HEK293T (cell line): ENCODE measurements around the gene SERPINF2.
"Not testable (repeated sequence)": the region's sequence is repeated elsewhere in the genome, so short reads cannot be mapped to it uniquely, and the experiment has no call there.

Experiments
- CTCF ChIA-PET: fragments of 350-600 bp; formaldehyde crosslinking; extraction: SDS; loops from one replicate; lab custom pipeline; 2021; ENCODE audit warnings: antibody characterized with exemption, inconsistent platforms; lab: Yijun Ruan, JAX
- POLR2A ChIA-PET: fragments of 350-600 bp; formaldehyde crosslinking; extraction: SDS; loops from one replicate; lab custom pipeline; 2020; ENCODE audit warnings: antibody characterized with exemption, inconsistent platforms; lab: Yijun Ruan, JAX
- DNase-seq: peaks from one replicate; pipeline ENCODE4 v3.0.0; 2012; ENCODE audit warnings: mixed read lengths; ENCODE audit errors: extremely low spot score
- ARNT ChIP-seq: fragments of 450-650 bp; IDR thresholded peaks from 2 replicates; pipeline ENCODE4 v1.6.1; 2017; ENCODE audit warnings: mild to moderate bottlenecking
- BHLHE40 ChIP-seq: fragments of 450-650 bp; IDR thresholded peaks from 2 replicates; pipeline ENCODE4 v1.6.1; 2016; ENCODE audit warnings: mild to moderate bottlenecking, moderate library complexity, borderline replicate concordance
- CTBP1 ChIP-seq: fragments of 450-650 bp; IDR thresholded peaks from 2 replicates; pipeline ENCODE4 v1.6.1; 2016; ENCODE audit warnings: borderline replicate concordance
- ELF4 ChIP-seq: fragments of 450-650 bp; IDR thresholded peaks from 2 replicates; pipeline ENCODE4 v1.6.1; 2017; ENCODE audit warnings: antibody characterized with exemption
- FOXA1 ChIP-seq: fragments of 450-650 bp; IDR thresholded peaks from 2 replicates; pipeline ENCODE4 v1.6.1; 2016; ENCODE audit warnings: mild to moderate bottlenecking
- FOXK2 ChIP-seq: fragments of 450-650 bp; IDR thresholded peaks from 2 replicates; pipeline ENCODE4 v1.6.1; 2016; ENCODE audit warnings: mild to moderate bottlenecking
- FOXM1 ChIP-seq: fragments of 450-650 bp; IDR thresholded peaks from 2 replicates; pipeline ENCODE4 v1.6.1; 2017; ENCODE audit warnings: mild to moderate bottlenecking, borderline replicate concordance
- HDGF ChIP-seq: fragments of 450-650 bp; IDR thresholded peaks from 2 replicates; pipeline ENCODE4 v1.6.1; 2017; ENCODE audit warnings: antibody characterized with exemption, borderline replicate concordance
- L3MBTL2 ChIP-seq: fragments of 450-650 bp; conservative IDR thresholded peaks from 2 replicates; pipeline ENCODE4 v1.6.1; 2016; ENCODE audit warnings: mild to moderate bottlenecking
- LEF1 ChIP-seq: fragments of 450-650 bp; IDR thresholded peaks from 2 replicates; pipeline ENCODE4 v1.6.1; 2017; ENCODE audit warnings: mild to moderate bottlenecking, borderline replicate concordance
- NFRKB ChIP-seq: fragments of 450-650 bp; IDR thresholded peaks from 2 replicates; pipeline ENCODE4 v1.6.1; 2016; ENCODE audit warnings: mild to moderate bottlenecking, moderate library complexity
- PKNOX1 ChIP-seq: fragments of 450-650 bp; IDR thresholded peaks from 2 replicates; pipeline ENCODE4 v1.6.1; 2016
- SP1 ChIP-seq: fragments of 450-650 bp; IDR thresholded peaks from 2 replicates; pipeline ENCODE4 v1.6.1; 2017
- SUZ12 ChIP-seq: fragments of 450-650 bp; IDR thresholded peaks from 2 replicates; pipeline ENCODE4 v1.6.1; 2016; ENCODE audit warnings: mild to moderate bottlenecking
- TARDBP ChIP-seq: fragments of 450-650 bp; IDR thresholded peaks from 2 replicates; pipeline ENCODE4 v1.6.1; 2016
- ZNF384 ChIP-seq: fragments of 450-650 bp; IDR thresholded peaks from 2 replicates; pipeline ENCODE4 v1.6.1; 2016

Gene SERPINF2

GRCh38 chr17:1759529-1759928, 16.9 kb downstream of the SERPINF2 start:
- ChIA-PET CTCF (no interaction called here), POLR2A (no interaction called here)
- TF ChIP-seq HDGF (no peak), ARNT (no peak), NFRKB (no peak), CTBP1 (no peak), BHLHE40 (no peak), SP1 (no peak), TARDBP (no peak), ZNF384 (no peak), FOXA1 (no peak), SUZ12 (no peak), FOXK2 (no peak), ELF4 (no peak), LEF1 (no peak), FOXM1 (no peak), PKNOX1 (no peak), L3MBTL2 (no peak)
- DNase-seq: no peak

- TF ChIP-seq NFRKB: no peak
- no peak for TF ChIP-seq SP1
- no peak for DNase-seq
- ChIA-PET CTCF (interaction anchor here (0.7 to 2.2 kb wide), 5 partner anchors 9 to 49 kb away, joined by 3 to 7 read pairs (median 3); no protein-coding TSS in a partner anchor), POLR2A (interaction anchor here (1.0 to 2.4 kb wide), 11 partner anchors 8 to 195 kb away, joined by 3 to 14 read pairs (median 4); partner anchors contain the start of genes RPA1 and SMYD4)
Observed at GRCh38 chr17:1762233-1762900, 19.7 kb downstream of the SERPINF2 start.

GRCh38 chr17:1762901-1763898, 20.5 kb downstream of the SERPINF2 start:
- CTCF ChIA-PET: interaction anchor here (0.9 to 2.2 kb wide), 4 partner anchors 10 to 50 kb away, joined by 3 to 7 read pairs (median 3); no protein-coding TSS in a partner anchor

GRCh38 chr17:1764284-1764683, 21.6 kb downstream of the SERPINF2 start:
- POLR2A ChIA-PET: no interaction called here
- no peak for DNase-seq
- no peak for TF ChIP-seq LEF1
- TF ChIP-seq FOXK2: no peak
- no peak for TF ChIP-seq ZNF384
- CTCF ChIA-PET: interaction anchor here (0.6 kb wide), 1 partner anchor 105 kb away, joined by 5 read pairs; no protein-coding TSS in a partner anchor

More at GRCh38 chr17:1762901-1763898, 20.5 kb downstream of the SERPINF2 start:
- DNase-seq: no peak
- POLR2A ChIA-PET: interaction anchor here (1.5 to 2.4 kb wide), 4 partner anchors 10 to 47 kb away, joined by 4 to 14 read pairs (median 8); no protein-coding TSS in a partner anchor
- TF ChIP-seq HDGF: no peak
- no peak for TF ChIP-seq ZNF384
- no peak for TF ChIP-seq SUZ12
- TF ChIP-seq PKNOX1: no peak
- no peak for TF ChIP-seq CTBP1
- no peak for TF ChIP-seq L3MBTL2
- no peak for TF ChIP-seq SP1
- TF ChIP-seq ELF4: no peak

GRCh38 chr17:1764705-1765104, 22.0 kb downstream of the SERPINF2 start:
- POLR2A ChIA-PET, DNase-seq: not testable (repeated sequence)
- CTCF ChIA-PET: interaction anchor here (0.6 kb wide), 1 partner anchor 105 kb away, joined by 5 read pairs; no protein-coding TSS in a partner anchor

GRCh38 chr17:1765576-1765975, 22.9 kb downstream of the SERPINF2 start:
- DNase-seq: no peak
- POLR2A ChIA-PET: interaction anchor here (0.9 kb wide), 1 partner anchor 49 kb away, joined by 3 read pairs; no protein-coding TSS in a partner anchor
- CTCF ChIA-PET: no interaction called here
- TF ChIP-seq FOXK2 (no peak), ZNF384 (0 out of 2 replicates have a peak, but pooled peaks have one; percentile 10)
